Choroid plexus epithelial cell (primary cell): ENCODE measurements around the gene KLHL17.

ENCODE experiments used
- DNase-seq: peaks from one replicate; pipeline ENCODE4 v3.0.0-alpha.2; 2010; ENCODE audit warnings: low read depth
- H3K4me3 ChIP-seq: 2 replicates; pipeline ENCODE4 v1.5.1; 2011; ENCODE audit warnings: low read depth, mild to moderate bottlenecking, control low read depth, low read length, moderate library complexity
- TF ChIP-seq, protein P1 (sequence below): conservative IDR thresholded peaks from 2 replicates; pipeline ENCODE4 v1.5.1; 2011; ENCODE audit warnings: low read depth, mild to moderate bottlenecking, control low read depth, inconsistent platforms, low read length, moderate library complexity

The KLHL17 gene

GRCh38 chr1:978069-978834 is 17.9 kb downstream of the KLHL17 start:
- no peak for DNase-seq
- H3K4me3 ChIP-seq = no peak overlapping the region
- TF ChIP-seq, protein P1, sequence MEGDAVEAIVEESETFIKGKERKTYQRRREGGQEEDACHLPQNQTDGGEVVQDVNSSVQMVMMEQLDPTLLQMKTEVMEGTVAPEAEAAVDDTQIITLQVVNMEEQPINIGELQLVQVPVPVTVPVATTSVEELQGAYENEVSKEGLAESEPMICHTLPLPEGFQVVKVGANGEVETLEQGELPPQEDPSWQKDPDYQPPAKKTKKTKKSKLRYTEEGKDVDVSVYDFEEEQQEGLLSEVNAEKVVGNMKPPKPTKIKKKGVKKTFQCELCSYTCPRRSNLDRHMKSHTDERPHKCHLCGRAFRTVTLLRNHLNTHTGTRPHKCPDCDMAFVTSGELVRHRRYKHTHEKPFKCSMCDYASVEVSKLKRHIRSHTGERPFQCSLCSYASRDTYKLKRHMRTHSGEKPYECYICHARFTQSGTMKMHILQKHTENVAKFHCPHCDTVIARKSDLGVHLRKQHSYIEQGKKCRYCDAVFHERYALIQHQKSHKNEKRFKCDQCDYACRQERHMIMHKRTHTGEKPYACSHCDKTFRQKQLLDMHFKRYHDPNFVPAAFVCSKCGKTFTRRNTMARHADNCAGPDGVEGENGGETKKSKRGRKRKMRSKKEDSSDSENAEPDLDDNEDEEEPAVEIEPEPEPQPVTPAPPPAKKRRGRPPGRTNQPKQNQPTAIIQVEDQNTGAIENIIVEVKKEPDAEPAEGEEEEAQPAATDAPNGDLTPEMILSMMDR = no peak

- no peak for DNase-seq
- TF ChIP-seq, protein P1 = no peak
- H3K4me3 ChIP-seq = no peak overlapping the region
Observed at GRCh38 chr1:978835-979743, 18.7 kb downstream of the KLHL17 start.

- no peak for DNase-seq
- H3K4me3 ChIP-seq = no peak overlapping the region
- TF ChIP-seq, protein P1 = no peak
Observed at GRCh38 chr1:979744-980072, 19.3 kb downstream of the KLHL17 start.

DNA sequence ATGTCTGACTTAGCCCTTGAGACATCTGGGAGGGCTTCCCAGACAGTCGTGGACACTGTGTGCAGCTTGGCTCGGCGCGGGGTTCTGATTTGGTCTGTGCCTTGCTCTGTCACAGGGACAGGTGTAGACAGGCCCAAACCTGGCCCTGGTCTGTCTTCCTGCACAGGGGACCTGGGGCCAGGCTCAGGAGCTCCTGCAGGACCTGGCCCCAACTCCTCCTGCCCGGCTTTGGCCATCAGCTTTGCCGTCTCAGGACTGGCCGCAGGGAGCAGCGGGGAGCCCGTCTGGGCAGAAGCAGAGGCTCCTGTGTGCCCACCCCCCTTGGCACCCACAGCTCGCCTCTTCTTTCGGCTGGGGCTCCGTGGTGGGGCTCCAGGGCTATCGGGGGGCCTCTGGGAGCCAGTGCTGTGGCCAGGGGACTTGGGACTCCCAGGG is 19.8 kb downstream of the KLHL17 start:
- TF ChIP-seq, protein P1 = no peak
- H3K4me3 ChIP-seq = no peak overlapping the region
- DNase-seq = no peak

DNA sequence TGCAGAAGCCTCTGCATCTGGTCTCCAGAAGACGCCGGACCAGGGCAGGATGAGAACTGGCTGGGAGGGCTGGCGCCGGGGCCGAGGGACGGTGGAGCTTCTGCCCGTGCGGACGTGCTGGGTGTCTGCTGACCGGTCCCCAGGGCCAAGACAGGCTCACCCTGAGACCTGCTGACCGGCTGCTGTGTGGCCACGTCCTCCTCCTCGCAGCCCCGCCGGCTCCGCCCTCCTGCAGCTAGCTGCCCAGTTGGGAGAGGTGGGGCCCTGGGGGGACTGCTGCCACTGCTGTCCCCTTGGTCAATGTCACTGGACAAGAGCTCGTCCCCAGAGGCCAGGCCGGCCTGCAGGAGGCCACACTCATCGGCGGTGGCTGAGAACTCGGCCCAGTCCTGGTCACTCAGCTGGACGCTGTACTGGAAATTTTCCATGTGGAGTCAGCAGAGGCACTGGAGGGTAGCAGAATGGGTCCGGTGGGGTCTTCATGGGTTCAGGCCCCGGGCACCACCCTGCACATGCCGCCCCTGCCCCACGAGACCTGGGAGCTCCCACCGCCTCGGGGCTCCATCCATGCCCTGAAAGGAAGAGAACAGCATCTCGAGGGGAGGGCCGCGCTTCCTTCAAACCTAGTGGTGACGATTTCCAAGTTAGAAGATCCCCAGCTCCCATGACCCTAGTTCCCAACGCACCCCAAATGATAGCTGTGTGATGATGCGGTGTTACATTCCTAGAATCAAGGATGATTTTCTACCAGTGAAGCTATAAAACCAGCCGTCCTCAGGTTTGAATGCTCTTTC is 20.4 kb downstream of the KLHL17 start:
- TF ChIP-seq, protein P1 = no peak
- no peak overlapping the region for H3K4me3 ChIP-seq
- no peak for DNase-seq

DNA sequence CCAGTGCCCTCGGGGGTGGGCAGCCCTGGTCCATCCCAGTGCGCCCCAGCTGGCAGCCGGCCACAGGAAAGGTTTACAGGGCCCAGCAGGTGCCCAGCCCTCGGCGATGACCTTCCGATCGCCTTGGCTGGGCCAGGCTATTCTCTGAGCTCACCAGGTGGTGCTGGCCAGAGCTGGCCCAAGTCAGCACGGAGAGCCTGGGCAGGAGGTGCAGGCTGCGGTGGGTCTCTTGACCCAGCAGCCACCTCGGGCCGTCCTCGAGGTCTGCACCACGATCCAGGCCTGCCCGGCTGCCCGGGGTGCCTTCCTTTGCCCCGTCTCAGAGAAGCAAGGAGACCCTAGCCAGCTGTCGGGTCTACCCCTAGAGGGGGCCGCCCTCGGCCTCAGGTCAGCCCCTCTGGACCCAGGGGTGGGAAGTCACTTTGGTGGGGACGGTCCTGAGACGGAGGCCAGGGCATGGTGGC is 21.1 kb downstream of the KLHL17 start:
- no peak overlapping the region for H3K4me3 ChIP-seq
- TF ChIP-seq, protein P1 = no peak
- DNase-seq = no peak
